ENCODE data around the gene RREB1.
A peak's percentile ranks its signal among the peaks of the same experiment; 100 is the strongest.
"Not testable (repeated sequence)": the region's sequence is repeated elsewhere in the genome, so short reads cannot be mapped to it uniquely, and the experiment has no call there.

RREB1 gene

DNA sequence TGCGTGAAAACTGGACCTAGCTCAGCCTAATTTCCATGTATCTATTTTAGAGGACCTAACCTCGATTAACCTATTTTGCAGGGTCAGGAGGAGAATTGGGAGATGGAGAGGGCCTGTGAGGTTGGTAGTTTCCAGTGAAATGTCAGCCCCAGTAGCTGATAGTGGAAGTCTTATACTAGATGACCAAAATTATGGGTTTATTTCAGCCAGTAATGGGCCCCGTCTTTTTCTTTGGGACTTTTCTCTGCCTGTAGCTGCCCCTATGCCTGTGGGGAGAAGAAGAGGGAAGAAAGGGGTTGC is 37.8 kb downstream of the RREB1 start:
- DNase-seq, result no peak

DNA sequence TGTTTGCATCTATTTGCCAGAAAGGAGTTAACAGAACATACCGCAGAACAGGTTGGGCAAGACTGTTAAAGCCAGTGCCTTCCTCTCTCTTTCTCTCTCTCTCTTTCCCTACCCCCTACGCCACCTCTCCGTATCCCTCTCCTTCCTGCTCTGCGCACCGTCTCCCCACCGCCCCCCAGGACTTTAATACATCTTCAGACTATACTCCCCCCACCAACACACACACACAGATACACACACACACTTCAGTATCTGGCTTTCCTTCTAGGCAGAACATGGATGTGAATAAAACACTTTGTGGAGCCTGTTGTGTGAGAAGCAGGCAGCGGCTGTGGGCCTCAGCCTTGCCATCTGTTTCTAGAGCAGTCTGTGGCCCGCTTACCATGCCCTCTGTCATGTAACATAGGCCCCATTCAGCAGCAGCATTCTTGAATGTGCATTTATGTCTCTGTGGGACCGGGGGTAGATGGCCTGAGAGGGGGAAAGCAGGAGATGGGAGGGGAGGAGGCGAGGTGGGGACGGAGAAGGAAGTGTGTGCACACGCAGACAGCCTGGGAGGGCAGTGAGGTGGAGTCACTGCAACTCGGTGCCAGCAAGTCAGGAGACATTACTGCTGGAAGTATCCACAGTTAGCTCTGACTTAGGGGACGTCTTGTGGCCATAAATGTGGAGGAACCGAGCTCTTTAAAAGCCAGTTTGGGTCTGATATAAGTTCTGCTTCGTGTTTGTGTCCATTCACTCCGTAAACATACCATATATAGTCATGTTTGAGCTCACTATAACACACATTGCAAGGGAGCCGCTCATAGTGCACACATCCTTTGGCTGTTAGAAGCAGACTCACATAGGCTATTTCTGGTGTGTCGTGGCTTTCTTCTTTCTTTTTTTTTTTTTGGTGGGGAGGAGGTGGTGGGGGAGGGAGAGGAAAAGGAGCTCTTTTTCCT is 38.4 kb downstream of the RREB1 start:
- DNase-seq, result no peak

DNA sequence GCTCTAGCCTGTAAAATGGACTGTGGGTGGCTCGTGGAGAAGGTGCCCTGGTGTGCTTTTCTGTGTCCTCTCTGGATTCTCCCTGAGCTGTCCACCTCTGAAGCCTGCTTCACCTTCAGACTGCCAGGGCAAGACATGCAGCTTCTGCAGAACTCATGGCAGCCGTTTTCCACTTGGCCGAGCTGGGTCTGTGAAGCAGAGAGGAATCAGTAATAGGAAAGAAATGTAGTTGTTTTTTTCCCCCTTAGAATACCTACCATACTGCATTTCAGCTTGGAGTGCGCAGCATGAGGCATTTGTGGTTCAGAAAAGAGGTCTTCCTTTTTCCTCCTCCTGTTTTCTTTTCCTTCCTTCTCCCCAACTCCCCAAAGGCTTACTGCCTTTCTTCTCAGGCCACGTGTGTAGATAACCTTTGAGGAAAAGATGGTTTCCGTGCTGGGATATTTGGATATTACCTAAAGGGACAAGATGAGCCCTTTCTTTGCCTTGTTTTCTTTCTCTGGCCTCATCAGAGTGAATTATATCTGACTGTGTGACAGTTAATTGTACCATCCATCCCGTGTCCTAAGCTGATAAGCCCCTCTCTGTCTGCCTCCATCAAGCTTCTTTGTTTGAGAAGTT is 39.4 kb downstream of the RREB1 start:
- DNase-seq, result no peak

DNA sequence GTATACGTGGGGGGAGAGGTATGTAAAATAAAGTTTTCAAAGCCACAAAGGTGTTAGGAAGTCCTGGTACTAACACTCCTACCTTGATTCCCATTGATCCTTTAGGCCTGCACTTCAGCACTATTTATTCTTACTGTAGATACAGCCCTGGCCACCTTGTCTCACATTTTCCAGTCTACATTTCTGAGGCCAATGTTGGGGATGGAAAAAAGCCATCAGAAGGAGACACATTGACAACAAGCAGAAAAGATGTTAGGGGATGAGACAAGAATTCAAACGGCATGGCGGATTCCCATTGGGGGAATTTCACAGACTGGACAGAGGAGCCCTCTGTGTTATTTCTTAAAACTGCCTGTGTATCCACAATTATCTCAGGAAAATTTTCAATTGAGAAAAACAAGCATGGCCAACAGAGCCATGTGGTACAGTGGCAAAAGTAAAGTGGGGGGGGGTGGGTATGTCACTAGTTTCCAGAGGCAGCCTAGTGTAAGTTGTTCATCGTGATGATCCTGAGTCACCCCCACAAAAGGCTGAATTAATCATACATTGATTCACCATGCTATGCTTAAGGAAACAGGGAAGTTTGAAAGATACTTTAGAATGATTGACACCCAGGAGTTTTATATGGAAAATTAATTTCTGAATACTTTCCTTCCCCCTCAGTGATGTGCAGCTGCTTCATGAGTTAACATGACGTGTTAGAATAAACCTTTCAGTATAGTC is 40.5 kb downstream of the RREB1 start:
- no peak for DNase-seq

DNA sequence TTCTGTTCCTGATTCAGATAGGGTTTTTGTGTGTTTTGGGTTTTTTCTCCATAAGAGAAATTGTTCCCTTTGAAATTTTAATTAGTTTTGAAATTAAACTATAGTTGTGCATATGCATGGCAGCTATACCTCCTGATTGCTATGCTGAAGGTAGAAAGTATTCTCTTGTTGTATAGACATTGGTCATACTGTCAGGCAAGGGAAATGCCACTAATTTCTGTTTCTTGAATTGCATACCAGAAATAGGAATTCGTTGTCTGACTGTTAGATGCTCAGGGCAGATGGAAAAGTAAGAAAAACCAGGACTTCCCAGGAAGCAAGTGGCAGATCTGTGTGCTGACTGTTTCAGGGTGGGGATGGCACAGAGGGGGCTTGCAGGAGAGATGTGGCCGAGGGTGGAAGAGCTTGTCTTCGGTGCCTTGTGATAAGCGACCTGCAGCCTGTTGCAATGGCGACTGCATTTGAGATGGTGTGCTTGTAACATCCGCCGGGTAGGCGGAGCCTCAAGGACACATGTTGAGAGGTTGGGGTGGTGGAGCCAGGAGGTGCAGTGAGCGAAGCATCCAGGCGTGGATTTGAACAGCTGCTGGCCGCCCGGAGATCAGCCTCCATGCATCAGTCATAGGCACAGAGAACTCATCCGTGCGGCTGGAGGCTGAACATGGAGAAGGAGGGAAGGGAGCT is 42.8 kb downstream of the RREB1 start:
- no peak for DNase-seq

DNA sequence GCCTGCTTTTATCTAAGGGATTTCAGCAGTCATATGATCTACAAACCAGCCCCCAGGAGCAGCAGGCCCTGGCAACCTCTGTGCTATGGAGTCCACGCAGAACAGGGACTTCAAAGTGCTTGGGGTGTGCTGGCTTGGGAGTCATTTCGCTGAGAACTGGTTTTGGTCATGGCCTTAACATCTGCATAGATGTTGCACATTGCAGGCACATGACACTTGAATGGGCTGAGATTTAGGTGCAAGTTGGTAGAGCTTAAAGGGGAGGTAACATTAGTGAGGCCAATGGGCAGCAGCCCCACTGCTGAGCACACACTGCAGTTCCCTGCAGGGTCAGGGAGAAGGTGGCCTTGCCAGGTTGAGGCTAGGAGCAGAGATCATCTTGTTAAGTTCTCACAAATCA is 43.6 kb downstream of the RREB1 start:
- DNase-seq, result no peak

DNA sequence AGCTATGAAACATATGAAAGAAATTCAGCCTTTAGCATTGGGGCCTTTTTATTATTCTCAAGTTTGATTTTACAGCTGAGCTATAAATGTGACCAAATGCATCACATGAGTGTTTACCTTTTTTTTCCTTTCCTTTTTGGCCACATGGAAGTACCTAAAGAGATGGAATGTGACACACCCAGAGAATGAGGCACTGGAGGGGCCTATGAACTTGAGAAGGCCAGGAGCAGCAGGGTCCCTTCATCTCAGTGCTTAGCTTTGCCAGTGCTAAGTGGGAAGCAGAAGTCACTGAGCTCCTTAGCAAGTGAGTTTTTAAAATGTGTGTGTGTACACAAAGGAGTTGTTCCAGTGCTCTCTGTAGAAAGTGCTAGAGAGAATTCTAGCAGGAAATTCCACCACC is 44.7 kb downstream of the RREB1 start:
- DNase-seq, result no peak

DNA sequence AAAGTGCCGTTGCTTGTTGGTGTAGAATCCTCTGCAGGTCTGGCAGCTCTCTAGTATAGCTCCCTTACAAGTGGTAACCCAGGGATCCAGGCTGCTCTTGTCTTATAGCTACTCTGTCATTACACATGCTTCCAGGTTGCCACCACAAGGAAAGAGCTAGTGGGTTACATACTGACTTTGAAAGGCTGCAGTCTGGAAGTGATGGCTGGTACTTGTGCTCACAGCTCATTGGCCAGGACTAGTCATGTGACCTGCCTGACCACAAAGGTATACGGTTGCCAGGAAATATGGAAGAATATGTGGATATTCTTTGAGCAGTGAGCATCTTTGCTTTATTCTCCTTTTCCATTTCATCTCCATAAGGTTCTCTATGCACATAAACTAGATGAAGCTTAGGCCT is 46.0 kb downstream of the RREB1 start:
- no peak for DNase-seq

DNA sequence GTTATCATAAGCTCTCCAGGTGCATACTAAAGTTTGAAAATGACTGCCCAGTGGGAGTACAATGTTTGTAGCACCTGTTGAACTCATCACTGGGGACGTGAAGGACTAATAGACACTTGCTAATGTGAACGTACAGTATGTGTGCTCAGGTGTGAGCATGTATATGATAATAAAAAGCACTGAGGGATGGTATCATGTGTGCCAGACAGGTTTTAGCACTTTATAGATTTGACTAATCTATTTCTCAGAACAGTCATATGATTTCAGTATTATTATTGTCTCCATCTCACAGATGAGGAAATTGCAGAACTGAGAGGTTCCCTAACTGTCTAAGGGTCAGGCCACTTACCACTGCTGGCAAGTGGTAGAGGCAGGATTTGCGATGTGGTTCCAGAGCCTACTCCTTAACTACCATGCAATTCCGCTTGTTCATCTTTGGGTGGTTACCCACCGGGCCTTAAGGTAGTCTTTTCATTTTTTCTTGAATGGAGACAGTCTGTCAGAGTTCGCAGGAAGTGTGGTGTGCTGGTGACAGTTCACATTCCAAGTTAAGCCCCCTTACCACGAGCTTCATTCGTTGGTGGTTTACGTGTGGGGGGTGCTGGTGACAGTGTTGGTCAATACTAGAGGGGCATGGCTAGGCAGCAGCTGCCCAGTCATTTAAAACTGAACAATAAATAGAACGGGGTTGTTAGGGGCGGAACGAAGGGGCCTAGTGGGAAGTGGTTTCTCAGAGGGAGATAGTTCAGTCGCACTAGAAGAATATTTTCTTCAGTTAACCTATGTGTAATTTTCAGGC is 46.8 kb downstream of the RREB1 start:
- DNase-seq, result no peak

DNA sequence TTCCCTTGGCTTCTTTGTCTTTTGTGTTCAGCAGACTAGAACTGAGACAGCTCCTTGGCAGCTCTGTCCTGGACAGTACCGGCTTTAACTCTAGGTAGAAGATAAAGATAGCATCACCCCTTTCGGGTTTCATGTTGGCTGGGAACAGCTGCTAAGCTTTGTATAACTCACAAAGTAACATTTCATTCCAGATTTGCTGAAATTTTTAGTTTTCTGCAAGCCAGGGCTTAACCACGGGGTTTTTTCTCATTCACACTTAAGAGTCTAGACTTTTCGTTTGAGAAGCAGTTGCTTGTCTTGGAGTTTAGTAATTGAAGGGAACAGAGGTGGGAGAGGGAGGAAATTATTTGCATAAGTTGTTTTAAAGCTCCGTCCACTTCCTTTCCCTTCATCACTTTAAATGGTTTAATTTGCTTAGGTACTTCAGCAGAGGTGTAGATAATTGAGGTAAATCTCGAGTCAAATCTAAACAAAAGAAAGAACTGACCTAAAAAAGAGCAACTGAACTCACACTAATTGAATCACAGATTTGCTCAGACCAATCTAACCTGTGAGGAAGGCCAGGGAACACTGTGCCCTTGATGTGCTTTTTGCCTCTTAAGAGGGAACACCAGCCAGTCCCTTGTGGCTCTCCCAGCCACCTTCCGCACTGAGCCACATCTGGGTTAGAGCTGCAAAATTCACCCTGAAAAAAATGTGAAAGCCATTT is 48.3 kb downstream of the RREB1 start:
- no peak for DNase-seq

DNA sequence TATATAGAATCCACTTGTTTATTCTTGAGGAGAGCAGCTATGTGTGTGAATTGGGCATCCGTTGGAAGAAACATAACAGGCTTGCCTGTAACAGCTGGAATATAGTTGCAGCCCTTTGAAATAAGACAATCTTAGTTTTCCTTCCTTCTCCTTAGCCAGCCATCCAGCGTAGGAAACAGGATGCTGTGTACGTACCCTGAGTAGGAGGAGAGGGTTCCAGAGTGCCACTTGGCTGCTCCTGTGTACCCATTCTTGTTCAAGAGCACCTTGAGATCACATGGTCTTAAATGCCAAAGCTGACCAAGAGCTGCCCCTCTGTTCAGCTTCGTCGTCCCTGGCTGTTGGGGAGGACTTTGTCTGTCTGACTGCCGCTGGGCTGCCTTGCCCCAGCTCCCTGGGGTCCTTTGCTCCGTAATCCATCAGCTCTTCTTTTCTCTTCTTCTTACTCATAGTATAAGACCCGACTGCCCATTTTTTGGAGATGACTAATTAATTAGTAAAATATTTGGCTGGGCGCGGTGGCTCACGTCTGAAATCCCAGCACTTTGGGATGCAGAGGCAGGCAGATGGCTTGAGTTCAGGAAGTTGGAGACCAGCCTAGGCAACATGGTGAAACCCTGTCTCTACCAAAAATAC is 49.0 kb downstream of the RREB1 start:
- peak; percentile 61 for DNase-seq

DNA sequence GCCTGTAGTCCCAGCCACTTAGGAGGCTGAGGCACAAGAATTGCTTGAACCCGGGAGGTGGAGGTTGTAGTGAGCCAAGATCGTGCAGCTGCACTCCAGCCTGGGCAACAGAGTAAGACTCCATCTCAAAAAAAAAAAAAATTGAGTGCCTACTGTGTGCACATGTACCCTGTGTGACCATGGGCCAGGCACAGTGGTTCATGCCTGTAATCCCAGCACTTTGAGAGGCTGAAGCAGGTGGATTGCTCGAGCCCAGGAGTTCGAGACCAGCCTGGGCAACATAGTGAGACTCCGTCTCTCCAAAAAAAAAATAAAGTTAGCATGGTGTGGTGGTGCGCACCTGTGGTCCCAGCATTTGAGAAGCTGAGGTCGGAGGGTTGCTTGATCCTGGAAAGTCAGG is 49.5 kb downstream of the RREB1 start:
- not testable (repeated sequence) for DNase-seq

DNA sequence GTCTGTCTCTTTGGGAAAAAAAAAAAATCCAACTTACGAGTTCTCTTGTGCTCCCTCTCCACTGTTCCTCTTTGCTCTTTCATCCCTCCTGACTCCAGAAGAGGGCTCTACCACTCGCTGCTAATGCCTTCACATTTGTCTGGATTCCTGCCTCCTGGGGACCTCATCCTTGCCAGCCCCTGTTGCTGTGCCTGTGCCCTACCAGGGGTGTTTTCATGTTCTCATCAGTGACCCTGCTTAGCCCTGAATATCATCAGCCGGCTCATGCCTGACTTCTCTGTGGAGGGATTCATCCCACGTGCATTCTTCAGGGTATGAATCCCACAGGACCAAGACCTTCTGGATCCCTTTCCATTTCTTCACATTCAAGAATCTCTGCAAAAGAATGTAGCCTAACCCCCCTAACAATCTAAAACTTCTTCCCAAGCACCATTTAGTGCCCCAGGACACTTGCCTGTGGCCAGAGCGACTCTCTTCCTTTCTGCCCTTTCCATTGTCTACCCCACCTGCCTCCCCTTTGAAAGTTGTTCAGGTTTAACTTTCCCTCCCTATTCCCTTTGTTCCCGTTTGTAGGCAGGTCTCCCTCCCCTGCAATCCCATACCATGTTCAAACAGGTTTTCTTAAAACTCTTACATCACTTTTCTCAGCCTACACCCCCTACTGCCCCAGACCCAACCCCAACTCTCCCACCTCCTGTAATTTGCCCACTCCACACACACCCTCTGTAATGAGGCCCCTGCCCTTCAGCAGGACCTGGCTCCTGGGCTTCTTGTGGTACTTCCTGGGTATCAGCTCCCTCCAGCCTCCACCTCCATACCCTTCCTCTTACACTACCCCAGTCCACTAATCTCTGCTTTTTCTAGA is 50.2 kb downstream of the RREB1 start:
- no peak for DNase-seq

DNA sequence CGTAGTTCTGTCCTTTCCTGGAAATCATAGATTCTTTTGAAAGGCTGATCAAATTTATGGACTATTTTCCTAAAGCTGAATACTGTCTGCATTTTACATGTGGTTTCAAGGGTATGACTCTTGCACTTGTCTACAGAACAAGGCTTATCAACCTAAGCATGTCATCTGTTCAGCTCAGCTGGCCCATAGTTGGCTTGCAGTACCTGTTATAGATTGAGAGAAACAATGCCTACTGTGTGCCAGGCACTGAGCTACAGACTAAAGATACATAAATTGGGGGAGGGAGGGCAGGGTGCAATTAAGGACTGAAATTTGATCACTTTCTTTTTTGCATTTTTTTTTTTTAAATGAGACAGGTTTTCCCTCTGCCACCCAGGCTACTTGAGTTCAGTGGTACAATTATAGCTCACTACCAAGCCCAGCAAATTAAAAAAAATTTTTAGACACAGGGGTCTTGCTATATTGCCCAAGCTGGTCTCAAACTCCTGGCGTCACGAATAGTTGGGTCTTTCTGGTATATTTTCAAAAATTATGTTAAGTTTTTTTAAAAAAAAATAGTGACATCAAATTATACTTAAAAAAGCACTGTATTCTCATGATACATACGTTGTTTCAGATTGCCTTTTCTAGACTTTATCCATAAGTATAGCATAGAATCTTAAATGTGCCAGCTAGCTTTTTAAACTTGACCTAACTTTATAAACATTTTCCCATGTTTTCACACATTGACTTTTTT is 52.2 kb downstream of the RREB1 start:
- no peak for DNase-seq

DNA sequence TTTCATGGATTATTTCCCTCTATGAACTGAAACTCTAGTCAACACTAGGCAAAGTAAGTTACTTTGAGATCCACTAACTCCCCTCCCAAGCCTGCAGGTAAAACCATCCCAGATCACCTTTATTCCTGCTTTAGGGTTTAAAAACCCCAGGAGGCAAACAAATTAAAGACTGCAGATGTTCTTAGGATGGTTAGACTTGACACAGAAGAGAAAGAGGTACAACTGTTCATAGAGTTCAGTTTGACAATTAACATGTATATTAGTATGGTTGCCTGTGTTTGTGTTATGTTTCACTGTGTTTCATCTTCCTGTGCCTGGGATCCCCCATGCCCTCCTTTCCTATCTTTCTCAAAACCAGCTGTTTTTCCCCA is 53.5 kb downstream of the RREB1 start:
- DNase-seq, result no peak

DNA sequence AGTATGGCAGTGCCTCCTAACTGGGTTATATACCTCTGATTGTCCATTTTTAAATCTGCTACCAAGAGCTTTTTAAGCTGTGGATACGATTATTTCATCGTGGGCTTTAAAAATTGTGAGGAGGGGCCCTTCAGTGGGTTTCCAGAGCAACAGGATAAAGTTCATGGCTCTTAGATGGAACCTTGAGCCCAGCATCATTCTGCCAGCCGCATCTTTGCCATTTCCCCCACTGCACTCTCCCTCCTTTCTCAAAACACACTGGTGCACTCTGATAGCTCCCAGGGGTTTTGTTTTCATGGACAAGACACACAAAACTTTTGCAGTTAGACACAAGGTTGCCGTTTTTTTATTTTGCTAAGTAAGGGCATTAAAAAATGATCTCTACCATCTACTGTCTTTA is 54.1 kb downstream of the RREB1 start:
- no peak for DNase-seq

DNA sequence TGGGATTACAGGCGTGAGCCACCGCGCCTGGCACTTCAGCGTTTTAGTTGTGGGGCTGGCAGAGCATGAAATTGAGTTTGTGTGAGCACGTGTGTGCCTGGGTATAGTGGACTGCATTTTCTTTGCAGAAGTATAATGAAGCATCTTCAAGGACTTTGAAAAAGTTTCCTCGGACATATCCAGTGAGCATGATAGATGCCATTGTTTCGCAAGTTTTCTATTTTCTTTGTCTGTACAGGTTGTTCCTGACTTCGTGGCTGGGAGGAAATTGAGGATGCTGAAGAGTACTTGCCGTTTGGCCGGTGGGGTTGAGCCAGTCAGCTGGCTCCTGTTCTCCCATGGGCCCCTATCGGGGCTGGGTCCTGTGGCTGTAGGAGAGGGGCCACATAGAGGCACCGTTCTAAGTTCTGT is 55.9 kb downstream of the RREB1 start:
- DNase-seq, result no peak

DNA sequence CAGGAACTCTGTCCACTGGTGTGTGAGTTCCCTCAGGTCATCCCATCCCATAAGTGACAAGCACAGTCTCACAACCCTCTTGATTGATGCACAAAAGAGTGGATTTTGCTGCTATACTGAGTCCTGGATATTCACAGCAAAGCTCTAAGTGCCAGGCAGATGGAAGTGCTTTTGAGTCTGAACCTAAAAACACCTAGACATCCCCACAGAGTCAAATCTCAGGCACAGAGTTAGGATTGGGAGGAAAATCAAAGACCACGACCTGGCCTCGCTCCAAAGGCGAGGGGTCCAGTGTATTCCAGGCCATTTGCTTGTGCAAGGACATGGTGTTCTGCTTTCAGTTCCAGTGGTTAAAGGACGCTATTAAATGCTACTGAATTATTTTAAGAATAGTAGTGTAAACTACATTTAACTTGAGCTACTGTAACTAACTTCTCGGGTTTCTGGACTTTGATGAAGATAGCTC is 56.8 kb downstream of the RREB1 start:
- no peak for DNase-seq
